GM21390 (cell line): Measurements from ENCODE around the gene GARIN3.
"Not testable (repeated sequence)": the region's sequence is repeated elsewhere in the genome, so short reads cannot be mapped to it uniquely, and the experiment has no call there.

ENCODE experiments used
- ATAC-seq: cut with Tn5 transposase; IDR thresholded peaks from one replicate; pipeline ENCODE4 v1.9.1; 2021; ENCODE audit not compliant: unreplicated experiment

GARIN3 gene

DNA sequence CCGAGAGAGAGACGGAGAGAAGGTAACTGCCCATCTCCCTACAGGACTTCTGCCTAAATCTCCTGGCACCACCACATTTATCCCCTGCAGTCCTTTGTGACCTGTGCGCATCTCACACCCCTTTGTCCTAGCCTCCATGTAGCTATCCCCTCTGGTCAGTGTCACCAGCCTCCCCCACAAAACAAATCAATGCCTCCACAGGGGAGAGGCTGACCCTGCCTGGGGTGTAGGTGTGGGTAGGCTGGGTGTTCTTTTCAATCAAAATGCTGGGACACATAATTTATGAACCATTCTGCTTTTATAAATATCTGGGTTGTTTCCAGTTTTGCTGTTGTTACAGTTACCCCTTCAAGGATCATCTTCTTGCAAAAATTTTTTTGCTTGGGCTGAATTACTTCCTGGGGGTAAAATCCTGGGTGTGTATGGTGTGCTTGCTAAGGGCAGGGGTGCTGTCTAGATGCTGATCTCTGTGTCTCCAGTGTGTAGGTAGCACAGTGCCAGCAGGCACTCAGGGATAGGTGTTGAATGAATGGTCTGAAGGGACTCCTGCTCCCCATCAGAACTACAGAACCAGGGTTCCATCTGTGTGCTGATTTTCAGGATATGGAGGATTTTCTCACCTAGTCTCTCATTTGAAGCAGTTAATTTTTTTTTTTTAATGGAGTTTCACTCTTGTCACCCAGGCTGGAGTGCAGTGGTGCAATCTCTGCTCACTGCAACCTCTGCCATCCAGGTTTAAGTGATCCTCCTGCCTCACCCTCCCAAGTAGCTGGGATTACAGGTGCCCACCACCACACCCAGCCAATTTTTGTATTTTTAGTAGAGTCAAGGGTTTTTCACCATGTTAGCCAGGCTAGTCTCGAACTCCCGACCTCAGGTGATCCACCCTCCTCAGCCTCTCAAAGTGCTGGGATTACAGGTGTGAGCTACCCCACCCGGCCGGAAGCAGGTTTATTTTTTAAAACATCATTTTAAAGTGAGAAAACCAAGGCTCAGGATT is at the start of gene GARIN3:
TSS of gene GARIN3 (minus strand) at position 51 of the 1,000 bp plus-strand sequence. CDS start 96 bp downstream, outside the sequence.
- ATAC-seq, result no peak

DNA sequence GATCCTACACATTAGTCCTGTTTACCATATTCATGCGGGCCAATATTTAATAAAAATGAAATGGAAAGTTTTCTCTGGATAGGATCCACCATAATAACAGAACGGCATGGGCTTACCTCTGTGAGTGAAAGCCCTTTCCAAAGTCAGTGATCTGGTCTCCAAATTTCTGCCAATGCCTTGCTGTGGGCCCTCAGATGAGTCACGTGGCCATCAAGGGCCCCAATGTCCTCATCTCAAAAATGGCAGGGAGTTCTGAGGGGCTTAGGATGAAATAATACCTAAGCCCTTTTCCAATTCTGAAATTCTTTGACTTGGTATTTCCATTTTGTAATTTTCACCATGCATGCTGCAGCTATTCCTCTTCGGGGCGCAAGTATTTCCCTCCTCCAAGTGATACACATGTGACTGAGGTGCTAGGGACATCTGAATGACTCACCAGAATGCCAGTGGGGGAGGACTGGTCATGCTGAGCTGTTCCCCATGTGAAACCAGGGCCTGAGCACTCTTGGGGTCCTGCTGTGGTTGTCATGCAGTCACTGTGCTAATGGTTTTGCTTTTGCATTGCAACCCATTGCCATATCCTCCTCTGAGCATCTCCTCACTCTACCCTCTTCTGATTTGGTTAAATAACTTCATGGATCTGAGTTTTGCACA is 49.6 kb upstream of the GARIN3 start:
- peak; percentile 24 for ATAC-seq

DNA sequence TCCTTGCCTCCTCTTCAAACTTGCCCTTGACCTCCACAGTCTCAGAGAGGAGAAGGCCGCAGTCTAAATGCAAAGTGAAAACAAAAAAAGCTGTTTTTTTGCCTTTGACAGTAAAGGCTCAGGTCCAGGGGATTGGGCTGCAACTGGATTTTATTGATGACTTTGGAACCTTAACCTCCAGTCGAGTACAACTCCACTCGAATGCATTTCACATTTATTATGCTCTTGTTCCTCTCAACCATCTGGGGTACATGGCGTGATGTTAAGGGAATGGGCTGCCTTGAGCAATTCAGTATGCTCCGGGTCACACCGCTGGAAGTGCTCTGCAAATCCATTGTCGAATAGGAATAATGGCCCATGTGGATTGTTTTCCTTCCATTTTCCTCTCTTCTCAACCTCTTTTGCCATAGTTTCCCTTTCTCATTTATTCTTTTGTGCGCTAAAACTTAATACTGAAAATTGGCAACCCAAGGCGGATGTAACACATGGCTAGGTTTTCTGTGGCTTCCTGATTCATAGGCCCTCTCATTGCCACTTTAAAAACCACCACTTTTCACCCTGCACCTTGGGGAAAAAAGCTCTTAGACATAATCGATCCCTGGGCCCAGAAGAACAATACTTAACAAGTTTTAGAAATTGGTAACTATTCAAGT is 48.9 kb upstream of the GARIN3 start:
- ATAC-seq, result peak; percentile 31

DNA sequence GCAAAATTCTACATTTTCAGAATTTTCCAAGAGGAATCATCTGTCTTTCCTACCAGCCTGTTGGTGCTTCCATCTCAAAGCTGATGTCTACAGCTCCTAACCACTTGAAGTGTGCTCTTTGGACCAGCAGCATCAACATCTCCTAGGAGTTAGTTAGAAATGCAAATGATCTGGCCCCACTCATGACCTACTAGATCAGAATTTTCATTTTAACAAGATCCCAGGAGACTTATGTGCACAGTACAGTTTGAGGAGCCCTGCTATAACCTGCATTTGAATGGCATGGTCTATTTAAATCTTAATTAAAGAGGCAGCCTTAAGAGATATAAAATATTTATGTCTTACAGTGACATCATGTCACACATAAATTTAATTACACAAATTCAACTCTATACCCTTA is 48.4 kb upstream of the GARIN3 start:
- ATAC-seq, result no peak

DNA sequence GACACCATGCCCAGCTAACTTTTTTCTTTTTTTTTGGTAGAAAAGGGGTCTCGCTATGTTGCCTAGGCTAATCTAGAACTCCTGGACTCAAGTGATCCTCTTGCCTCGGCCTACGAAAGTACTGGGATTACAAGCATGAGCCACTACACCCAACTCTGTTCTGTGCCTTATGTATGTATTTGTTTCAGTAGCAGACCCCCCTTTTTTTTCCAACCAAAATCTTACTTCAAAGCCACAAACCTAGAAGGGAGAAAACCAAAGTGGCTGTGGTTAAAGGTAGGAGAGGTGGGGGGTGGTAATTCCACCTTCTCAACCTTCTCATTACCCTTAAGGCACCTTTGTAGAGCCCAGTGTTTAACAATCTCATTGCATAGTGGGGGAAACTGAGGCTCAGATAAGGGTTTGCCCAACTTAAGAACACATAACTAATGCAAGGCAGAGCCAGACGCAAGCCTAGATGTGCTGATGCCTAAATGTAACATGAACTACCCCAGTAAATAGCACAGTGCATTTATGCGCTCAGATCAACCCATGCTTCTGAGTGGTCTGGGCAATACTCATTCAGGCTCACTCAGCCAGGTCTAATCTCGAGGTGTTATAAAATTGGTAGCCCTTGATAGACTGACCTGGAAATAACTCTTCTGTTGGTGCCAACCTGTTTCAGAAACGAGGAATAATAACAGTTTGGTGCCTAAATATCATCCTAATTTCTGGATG is 47.6 kb upstream of the GARIN3 start:
- no peak for ATAC-seq

DNA sequence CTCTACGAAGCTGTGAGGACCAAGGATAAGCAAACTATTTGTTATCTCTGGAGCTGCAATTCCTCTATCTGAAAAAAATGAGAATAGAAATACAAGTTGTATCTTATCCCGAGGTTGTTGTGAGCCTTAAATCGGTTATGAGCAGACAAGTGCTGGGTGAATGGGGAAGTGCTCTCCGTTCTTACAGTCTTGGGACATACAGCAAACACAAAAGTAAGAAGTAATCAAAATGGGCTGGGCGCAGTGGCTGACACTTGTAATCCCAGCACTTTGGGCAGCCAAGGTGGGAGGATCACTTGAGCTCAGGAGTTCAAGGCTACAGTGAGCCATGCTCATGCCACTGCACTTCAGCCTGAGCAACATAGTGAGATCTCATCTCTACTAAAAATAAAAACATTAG is 46.2 kb upstream of the GARIN3 start:
- no peak for ATAC-seq

DNA sequence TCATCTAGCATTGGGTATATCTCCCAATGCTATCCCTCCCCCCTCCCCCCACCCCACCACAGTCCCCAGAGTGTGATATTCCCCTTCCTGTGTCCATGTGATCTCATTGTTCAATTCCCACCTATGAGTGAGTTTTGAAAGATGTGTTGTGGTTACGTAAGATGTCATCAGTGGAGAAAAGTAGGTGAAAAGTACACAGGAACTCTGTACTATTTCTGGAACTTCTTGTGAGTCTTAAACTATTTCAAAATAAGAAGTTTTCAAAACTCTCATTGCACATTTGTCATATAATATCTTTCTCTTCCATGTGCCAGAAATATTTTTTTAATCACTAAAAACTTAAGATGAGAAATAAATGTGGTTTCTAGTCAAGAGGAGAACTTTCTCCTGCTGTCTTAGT is 44.6 kb upstream of the GARIN3 start:
- not testable (repeated sequence) for ATAC-seq

DNA sequence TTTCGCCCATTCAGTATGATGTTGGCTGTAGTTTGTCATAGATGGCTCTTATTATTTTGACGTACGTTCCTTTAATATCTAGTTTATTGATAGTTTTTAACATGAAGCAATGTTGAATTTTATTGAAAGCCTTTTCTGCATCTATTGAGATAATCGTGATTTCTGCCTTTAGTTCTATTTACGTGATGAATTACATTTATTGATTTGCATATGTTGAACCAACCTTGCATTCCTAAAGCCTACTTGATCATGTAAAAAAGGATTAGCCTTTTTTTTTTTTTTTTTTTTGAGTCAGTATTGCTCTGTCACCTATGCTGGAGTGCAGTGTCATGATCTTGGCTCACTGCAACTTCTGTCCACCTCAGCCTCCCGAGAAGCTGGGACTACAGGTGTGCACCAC is 39.6 kb upstream of the GARIN3 start:
- ATAC-seq, result no peak

DNA sequence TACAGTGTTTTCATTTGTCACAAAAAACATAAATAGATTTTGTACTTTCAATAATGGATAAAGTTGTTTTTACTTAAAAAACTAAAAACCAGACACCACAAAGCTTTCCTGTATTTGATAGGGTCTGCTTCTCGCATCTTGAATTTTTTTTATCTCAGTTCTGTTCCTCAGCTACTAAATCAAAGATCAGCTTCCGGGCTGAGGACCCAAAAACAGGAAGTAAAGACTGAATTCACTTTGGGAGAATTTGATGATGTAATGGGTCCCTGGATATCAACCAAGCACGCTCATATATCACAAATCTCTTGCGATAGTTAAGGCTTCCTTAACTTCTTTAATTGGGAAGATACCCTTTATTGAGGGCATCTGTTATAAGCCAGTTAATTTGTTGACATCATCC is 38.7 kb upstream of the GARIN3 start:
- no peak for ATAC-seq

DNA sequence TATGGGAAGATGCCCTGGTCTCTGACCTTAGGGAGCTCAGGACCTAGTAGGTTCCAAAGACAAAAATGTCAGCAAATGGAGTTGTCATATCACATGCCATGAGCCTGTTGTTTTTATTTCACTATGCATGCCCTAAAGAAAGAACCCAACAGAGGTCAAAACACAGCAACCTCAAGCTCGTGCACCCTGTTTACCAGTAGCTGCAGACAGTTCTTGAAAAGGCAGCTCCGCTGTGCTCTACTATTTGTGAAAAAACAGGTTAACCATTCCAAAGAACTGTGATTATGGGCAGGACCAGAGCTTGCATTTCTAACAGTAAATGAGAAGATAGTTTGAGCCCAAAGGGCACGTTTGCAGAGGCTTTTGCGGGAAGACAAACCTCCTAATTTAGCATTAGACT is 37.4 kb upstream of the GARIN3 start:
- ATAC-seq, result no peak

DNA sequence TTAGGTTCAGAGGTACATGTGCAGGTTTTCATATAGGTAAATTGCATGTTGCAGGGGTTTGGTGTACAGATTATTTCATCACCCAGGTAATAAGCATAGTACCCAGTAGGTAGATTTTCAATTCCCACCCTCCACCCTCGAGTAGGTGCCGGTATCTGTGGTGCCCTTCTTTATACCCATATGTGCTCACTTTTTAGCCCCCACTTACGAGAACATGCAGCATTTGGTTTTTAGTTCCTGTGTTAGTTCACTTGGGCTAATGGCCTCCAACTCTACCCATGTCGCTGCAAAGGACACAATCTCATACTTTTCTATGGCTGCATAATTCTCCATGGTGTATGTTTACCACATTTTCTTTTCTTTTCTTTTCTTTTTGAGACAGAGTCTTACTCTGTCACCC is 35.8 kb upstream of the GARIN3 start:
- ATAC-seq, result no peak

DNA sequence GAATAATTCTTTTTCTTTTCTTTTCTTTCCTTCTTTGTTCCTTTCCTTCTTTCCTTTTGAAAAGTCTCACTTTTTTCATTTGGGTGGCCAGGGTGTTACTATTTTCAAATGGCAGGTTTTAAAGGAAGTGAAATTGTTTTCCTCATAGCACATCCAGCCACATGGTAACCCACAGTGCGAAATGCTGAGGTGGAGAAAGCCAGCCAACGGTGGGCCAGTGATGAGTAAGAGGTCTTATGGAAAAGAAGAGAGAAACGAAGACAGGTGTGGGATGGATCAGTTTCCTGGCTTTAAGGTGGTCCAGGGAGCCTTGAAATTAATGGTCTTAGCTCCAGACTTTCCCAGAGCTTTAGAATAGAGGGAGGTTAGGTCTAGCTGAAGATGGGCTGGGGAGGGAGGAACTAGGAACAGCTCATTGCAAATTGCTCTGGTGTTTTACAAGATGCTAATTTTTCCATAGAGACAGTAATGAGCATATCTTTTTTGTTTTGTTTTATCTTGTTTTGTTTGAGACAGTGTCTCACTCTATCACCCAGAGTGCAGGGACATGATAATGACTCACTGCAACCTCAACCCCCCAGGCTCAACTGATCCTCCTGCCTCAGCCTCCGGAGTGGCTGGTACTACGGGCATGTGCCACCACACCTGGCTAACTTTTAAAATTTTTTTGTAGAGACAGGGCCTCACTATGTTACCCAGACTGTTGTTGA is 32.4 kb upstream of the GARIN3 start:
- no peak for ATAC-seq

DNA sequence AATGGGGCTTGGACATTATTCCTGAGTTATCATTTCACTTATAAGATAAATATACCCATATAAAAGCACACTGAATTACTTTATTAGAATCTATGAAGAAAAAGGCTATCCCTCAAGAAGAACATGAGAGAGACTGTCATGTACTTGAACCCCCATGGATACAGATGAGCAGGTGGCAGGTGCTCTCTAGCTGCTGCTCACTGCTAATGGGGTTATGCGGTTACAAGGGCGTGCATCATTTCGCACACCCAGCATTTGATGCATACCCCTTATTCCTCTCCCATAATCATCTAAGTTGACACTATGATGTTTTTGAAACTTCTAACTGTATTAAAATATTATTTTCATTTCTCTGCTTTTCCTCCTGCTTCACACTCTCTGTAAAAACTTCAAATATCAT is 31.0 kb upstream of the GARIN3 start:
- ATAC-seq, result no peak

DNA sequence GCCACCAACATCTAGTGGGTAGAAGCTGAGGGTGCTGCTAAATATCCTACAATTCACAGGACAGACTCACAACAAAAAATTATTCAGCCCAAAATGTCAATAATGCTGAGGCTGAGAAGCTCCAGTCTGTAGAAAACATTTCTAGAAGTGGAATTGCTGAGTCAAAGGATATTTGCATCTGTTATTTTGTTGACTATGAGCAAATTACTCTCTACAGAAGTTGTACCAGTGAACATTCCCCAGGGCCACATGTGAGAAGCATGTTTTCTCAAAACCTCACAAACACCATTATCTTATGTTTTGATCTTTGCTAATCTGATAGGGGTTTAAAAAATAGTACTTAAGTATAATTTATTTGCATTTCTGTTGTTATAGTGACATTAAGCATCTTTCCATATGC is 30.0 kb upstream of the GARIN3 start:
- ATAC-seq, result no peak

DNA sequence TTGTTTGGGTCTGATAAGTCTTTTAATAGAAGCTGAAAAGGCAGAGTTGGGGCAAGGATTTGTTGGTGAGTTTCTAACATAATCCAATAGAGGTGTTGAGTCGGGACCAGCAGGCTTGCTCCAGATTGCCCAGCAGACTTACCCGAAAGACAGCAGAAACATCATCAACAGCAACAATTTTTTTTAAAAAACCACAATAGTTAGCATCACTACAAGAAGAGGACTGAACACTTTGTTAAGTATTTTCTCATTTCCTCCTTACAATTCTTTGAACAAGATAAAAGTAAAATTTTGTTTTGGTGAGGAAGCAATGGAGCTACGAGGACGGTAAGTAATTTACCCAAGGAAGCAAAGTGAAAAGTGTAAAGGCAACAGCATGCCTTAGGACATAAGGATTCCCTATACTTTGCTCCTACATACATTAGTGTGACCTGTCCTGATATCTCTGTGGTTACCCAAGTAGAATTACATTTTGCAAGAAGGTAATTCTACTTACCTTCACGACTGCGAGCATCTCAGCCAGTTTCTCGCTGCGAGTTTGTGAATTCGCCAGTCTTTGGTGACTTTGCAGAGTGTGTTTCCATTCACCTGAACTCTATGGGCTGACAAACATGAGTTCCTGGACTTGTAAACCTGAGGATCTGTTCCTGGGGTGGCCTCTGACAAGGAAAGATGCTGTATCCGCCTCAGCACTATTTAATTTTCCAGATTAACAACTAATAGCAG is 27.8 kb upstream of the GARIN3 start:
- ATAC-seq, result no peak

DNA sequence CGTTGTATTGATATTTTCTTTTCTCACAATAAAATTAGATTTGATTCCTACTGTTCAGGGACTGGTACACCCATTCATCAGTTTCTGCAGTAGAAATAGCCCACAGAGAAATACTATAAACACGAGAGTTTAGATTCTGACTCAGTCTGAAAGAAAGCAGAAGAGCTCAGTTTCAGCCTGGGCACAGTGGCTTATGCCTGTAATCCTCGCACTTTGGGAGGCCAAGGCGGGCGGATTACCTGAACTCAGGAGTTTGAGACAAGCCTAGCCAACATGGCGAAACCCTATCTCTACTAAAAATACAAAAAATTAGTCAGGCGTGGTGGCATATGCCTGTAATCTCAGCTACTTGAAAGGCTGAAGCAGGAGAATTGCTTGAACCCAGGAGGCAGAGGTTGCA is 23.2 kb upstream of the GARIN3 start:
- ATAC-seq, result peak; percentile 97

DNA sequence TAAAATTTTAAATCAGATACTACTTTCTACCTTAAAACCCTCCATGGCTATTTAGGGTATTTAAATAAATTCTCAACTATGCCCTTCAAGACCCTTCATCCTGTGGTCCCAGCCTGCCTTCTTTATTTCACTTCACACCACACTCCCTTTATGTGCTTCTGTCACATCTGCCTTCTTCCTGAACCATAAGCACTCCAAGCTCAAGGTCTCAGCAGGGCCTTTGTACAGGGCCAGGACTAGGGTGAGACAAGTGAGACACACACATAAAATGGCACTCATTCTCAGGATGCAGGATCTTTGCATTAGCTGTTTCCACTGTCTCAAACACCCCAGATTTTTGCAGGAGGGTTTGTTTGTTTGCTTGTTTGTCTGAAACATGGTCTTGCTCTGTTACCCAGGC is 22.2 kb upstream of the GARIN3 start:
- no peak for ATAC-seq

DNA sequence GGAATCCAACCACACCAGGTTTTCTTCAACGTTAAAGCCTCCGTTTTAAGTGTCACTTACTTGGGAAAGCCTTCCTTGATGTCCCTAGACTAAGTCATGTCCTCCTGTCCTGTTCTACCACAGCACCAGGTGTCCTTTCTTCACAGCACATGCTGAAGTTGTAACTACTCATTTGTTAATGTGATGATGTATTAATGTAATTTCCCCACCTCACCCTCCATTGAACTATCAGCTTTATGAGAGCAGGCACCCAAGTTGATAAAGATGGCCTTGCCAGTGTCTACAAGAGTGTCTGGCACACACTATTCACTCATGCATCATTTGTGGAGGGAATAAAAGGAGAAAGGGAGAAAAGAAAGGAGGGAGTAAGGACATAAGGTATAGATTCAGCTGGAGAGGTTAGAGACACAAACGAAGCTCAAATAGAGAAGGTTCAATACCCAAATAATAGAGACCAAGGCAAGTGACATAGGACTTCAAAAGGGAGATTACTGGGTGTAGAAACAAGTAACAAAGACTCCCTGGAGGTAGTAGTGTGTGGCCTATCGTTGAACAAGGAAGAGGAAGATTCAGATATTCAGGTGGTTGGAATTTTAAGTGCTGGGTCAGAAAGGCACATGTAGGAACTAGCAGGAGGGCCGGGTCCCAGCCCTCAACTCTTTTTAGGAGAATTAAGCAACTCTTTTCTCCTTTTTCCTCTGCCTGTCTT is 21.1 kb upstream of the GARIN3 start:
- no peak for ATAC-seq
